Fibroblast of lung (primary cell): ENCODE data around the gene POTEH. TPM values are rescaled to one million over a fixed set of nuclear protein-coding genes. Genes with fewer than 3 reads are reported as not detected.
"Not testable (repeated sequence)": the region's sequence is repeated elsewhere in the genome, so short reads cannot be mapped to it uniquely, and the experiment has no call there.

Source experiments
- DNase-seq, 2 donors: peaks; one replicate each; pipeline versions ENCODE4 v3.0.0 to v3.0.0-alpha.2; 2010; ENCODE audit warnings: low read depth in 2 of 2
- H2AFZ ChIP-seq: 2 replicates; pipeline ENCODE4 v1.5.1; 2012; ENCODE audit warnings: low read length, control low read depth, inconsistent platforms
- H3K27ac ChIP-seq: 2 replicates; pipeline ENCODE4 v1.5.1; 2011; ENCODE audit warnings: low read length, control low read depth; ENCODE audit not compliant: insufficient read depth
- H3K27me3 ChIP-seq: 2 replicates; pipeline ENCODE4 v1.5.1; 2011; ENCODE audit warnings: mild to moderate bottlenecking, low read length; ENCODE audit not compliant: control insufficient read depth, insufficient read depth
- H3K36me3 ChIP-seq: 2 replicates; pipeline ENCODE4 v1.5.1; 2011; ENCODE audit warnings: low read length; ENCODE audit not compliant: control insufficient read depth, insufficient read depth
- H3K4me1 ChIP-seq: 2 replicates; pipeline ENCODE4 v1.5.1; 2011; ENCODE audit warnings: low read length; ENCODE audit not compliant: control insufficient read depth, insufficient read depth; ENCODE audit errors: extremely low read depth
- H3K4me2 ChIP-seq: 2 replicates; pipeline ENCODE4 v1.5.1; 2011; ENCODE audit warnings: low read length, control low read depth; ENCODE audit not compliant: insufficient read depth; ENCODE audit errors: extremely low read depth
- H3K4me3 ChIP-seq, 4 experiments: fragments of 200-600 bp in 1 of 4; sonication (generic) in 1 of 4; replicated peaks in 1 of 4; 2 replicates each; pipeline ENCODE4 v1.5.1; 2011 to 2016; ENCODE audit warnings: low read length in 4 of 4, low read depth in 3 of 4, mild to moderate bottlenecking in 3 of 4, control low read depth in 2 of 4, inconsistent platforms in 1 of 4, mixed read lengths in 1 of 4; ENCODE audit not compliant: insufficient read depth in 1 of 4; ENCODE audit errors: control extremely low read depth in 1 of 4
- H3K79me2 ChIP-seq: 2 replicates; pipeline ENCODE4 v1.5.1; 2012; ENCODE audit warnings: mild to moderate bottlenecking, low read length, inconsistent platforms; ENCODE audit not compliant: control insufficient read depth, insufficient read depth
- H3K9ac ChIP-seq: 2 replicates; pipeline ENCODE4 v1.5.1; 2011; ENCODE audit warnings: mild to moderate bottlenecking, low read length, control low read depth; ENCODE audit not compliant: insufficient read depth
- H3K9me3 ChIP-seq: 2 replicates; pipeline ENCODE4 v1.5.1; 2012; ENCODE audit warnings: low read depth, low read length; ENCODE audit not compliant: control insufficient read depth, insufficient read depth
- H4K20me1 ChIP-seq: 2 replicates; pipeline ENCODE4 v1.5.1; 2011; ENCODE audit warnings: low read length; ENCODE audit not compliant: control insufficient read depth, insufficient read depth; ENCODE audit errors: extremely low read depth
- polyA plus RNA-seq, 2 donors: library from polyadenylated mRNA; depleted of rRNA in 1 of 2; stranded (reverse) in 1 of 2; unstranded in 1 of 2; fragments of >200 nt; gene quantifications; 2 replicates each; pipeline ENCODE4 v1.2.1, GENCODE V29; 2011 to 2012; ENCODE audit warnings: missing spikeins in 1 of 2
- total RNA-seq: library from RNA; depleted of rRNA; stranded (reverse); fragments of >200 nt; gene quantifications from 2 replicates; pipeline ENCODE4 v1.2.1, GENCODE V29; 2014

POTEH gene
- total and polyA plus RNA-seq, 2 donors (not counting 1 experiment from before 2014, with no cell fraction given) = not detected

DNA sequence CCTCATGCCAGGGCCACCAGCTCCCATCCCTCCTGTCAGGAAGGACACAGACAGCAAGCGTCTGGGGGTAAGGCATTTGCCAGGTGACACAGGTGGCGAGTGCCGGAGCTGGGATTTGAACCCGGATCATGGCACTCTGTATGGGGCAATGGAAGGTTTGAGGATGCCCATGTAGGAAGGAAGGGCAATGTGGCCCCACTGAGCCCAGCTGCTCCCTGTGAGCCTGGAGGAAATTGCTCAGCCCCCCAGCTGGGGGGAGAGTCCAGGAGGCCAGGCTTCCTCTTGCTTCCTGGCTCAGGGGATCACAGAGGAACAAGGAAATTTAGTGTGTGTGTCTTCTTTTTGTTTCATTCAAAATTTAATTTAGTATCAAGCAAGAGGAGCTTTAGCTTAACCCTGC, 2.1 kb upstream of the POTEH start:
- H3K9ac ChIP-seq, DNase-seq, H3K79me2 ChIP-seq, H3K27me3 ChIP-seq, H3K4me3 ChIP-seq, H2AFZ ChIP-seq, H3K36me3 ChIP-seq, H3K27ac ChIP-seq, H3K4me2 ChIP-seq, H3K4me1 ChIP-seq, H3K9me3 ChIP-seq, H4K20me1 ChIP-seq: not testable (repeated sequence)

DNA sequence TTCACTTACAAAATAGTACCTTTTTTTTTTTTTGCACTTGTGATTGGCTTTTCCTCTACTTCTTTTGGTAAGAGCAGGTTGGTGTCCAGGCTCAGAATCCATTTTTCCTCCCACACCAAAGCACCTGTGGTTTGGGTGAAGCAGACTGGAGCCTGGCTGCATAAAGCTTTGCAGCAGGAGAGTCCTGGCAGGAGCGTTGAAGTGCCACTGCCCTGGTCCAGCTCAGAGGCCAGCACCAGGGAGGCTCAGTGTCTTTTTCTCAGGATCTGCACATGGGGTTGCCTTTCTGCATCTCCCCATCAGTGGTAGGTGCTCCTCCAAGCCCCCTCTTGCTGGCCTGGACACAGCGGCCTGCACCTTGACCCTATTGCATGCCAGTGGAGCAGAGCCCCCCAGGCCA, 1.7 kb upstream of the POTEH start:
- H3K9ac ChIP-seq, H3K4me3 ChIP-seq, H2AFZ ChIP-seq, H3K4me1 ChIP-seq, H3K4me2 ChIP-seq, H3K79me2 ChIP-seq, H3K9me3 ChIP-seq, H3K27ac ChIP-seq, H3K27me3 ChIP-seq, H3K36me3 ChIP-seq, H4K20me1 ChIP-seq, DNase-seq: not testable (repeated sequence)

DNA sequence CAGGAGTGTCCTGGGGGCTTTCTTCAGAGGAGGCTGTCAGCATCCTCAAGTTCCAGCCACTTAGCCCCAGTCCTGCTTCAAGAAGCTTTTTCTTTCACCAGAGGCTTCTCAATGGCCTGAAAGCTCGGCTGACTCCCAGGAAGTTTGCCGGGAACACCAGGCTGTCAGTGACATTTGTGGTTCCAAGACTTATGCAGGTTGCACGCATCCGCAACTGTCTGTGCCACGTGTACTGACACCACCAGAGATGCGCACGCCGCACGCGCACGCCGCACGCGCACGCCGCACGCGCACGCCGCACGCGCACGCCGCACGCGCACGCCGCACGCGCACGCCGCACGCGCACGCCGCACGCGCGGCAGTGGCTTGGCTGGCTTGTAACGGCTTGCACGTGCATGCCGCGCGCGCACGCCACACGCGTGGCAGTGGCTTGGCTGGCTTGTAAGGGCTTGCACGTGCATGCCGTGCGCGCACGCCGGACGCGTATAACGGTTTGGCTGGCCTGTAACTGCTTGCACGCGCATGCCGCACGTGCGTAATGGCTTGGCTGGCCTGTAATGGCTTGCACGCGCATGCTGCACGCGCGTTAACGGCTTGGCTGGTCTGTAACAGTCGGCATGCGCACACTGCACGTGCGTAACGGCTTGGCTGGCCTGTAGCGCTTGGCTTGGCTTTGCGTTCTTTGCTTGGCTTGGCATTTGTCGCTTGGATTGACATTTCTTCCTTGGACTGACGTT, 646 bp upstream of the POTEH start:
- H3K4me1 ChIP-seq, DNase-seq, H3K9me3 ChIP-seq, H4K20me1 ChIP-seq, H2AFZ ChIP-seq, H3K79me2 ChIP-seq, H3K4me2 ChIP-seq, H3K4me3 ChIP-seq, H3K27me3 ChIP-seq, H3K36me3 ChIP-seq, H3K9ac ChIP-seq, H3K27ac ChIP-seq: not testable (repeated sequence)

DNA sequence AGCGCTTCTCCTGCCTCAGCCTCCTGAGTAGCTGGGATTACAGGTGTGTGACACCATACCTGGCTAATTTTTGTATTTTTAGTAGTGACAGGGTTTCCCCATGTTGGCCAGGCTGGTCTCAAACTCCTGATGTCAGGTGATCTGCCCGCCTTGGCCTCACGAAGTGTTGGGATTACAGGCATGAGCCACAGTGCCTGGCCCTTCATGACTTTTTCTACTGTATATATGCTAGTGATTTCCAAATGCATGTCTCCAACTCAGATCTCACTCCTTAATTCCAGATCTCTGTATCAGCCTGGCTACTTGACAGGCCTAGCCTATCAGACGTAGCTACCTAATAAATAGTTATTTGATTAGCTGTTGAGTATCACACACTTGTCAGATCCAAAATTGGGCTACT, 23.8 kb downstream of the POTEH start:
- H3K36me3 ChIP-seq, H4K20me1 ChIP-seq: not testable (repeated sequence)

DNA sequence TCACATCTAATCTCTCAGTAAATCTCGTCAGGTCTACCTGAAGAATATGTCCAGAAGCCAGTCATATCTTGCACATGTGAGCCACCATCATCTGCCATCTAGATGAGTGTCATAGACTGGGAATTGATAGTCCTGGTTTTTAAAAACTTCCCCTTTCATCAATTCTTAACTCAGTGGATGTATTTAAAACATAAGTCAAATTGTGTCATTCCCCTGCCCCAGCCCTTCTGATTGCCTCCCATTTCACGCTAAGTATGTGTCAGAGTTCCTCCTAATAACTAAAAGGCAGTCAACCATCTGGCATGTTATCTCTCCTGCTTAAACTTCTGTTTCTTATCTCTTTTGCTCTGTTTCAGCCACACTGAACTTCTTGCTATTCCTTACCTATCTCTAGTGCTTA, 24.3 kb downstream of the POTEH start:
- H3K4me2 ChIP-seq, H3K4me3 ChIP-seq, H3K9me3 ChIP-seq, H4K20me1 ChIP-seq, H3K9ac ChIP-seq, H3K27ac ChIP-seq, H3K4me1 ChIP-seq, DNase-seq, H3K36me3 ChIP-seq, H2AFZ ChIP-seq, H3K79me2 ChIP-seq, H3K27me3 ChIP-seq: not testable (repeated sequence)

More for the DNA sequence above, 23.8 kb downstream of the POTEH start:
- DNase-seq, H3K4me3 ChIP-seq, H3K4me2 ChIP-seq, H3K27me3 ChIP-seq, H3K4me1 ChIP-seq, H3K9ac ChIP-seq, H3K9me3 ChIP-seq, H3K27ac ChIP-seq, H2AFZ ChIP-seq, H3K79me2 ChIP-seq: not testable (repeated sequence)

DNA sequence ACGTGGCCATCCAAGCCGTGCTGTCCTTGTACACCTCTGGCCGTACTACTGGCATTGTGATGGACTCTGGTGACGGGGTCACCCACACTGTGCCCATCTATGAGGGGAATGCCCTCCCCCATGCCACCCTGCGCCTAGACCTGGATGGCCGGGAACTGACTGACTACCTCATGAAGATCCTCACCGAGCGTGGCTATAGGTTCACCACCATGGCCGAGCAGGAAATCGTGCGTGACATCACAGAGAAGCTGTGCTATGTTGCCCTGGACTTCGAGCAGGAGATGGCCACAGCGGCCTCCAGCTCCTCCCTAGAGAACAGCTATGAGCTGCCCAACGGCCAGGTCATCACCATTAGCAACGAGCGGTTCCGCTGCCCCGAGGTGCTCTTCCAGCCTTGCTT, 32.1 kb downstream of the POTEH start:
- not testable (repeated sequence) for H3K4me1 ChIP-seq, H3K9ac ChIP-seq, H3K36me3 ChIP-seq, H3K79me2 ChIP-seq, H3K27ac ChIP-seq, H3K27me3 ChIP-seq, H3K4me3 ChIP-seq, H4K20me1 ChIP-seq, H2AFZ ChIP-seq, H3K9me3 ChIP-seq, DNase-seq, H3K4me2 ChIP-seq
